Anterior cingulate cortex (tissue), 58 donors: ENCODE data around the gene RANBP3.

ENCODE experiments used
- DNase-seq, 58 donors: peaks; one replicate each; lab custom pipeline; 2025; lab: John Stamatoyannopoulos, UW

The RANBP3 gene

DNA sequence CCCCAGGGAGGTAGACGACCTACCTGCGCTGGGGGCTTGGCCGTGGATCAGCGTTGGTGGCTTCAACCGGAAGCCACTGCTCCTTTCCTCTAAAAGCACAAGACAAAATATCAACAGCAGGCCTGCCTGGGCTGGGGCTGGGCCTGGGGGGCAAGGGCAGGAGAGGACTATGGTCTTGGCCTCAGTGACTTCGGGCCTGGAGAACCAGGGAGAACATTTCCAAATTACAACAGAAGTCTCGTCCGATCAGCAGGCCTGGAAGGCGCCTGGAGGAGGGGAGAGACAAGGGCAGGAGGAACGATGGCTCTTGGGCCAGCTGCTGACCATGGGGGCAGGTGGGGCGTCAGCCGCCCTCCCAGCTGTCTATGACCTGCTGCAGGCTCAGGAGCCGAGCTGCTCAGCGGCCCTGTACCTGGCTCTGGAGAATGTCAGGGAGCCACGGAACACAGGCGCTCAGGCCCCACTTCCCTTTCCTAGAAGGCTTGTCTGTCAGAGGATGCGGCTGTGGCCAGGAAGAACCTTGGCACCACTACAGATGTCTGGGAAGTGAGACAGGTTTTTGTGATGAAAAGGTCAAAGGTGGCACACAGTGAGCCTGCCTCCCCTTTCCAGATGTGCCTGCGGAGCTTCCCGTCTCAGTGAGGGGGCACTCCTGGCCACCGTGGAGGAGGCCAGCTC is 44.4 kb downstream of the RANBP3 start:
- no peak for DNase-seq

DNA sequence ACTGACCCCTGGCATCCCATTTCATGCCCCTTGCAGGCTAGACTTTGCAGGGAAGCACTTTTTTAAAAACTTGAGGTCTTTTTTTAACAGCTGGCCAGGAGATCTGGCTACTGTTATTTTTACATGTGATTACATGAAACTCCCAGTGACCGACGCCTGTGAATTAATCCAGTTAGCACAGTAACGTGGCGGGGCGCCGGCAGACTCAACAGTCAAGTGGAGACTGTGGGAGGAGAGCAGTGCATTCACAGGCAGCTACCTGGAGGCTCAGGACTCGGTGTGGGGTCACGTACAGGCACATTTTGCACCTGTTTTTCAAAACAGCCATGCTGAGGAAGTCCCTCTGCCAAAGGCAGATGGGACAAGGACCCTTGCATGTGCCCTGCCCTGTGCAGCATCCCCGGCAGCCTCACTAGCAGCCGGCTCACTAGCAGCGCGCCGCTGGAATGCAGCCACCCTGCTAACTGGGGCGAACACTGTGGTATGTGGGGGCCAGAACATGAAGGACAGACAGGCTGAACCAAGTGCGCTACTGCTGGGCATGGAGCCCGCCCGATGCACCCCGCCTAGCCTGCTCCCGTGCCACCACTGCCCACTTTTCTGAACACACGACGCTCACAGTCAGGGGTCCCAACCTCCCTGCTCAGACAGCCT is 45.2 kb downstream of the RANBP3 start:
- DNase-seq = peak in 24 of 58 donors; percentile 7 to 65 (median 35)

DNA sequence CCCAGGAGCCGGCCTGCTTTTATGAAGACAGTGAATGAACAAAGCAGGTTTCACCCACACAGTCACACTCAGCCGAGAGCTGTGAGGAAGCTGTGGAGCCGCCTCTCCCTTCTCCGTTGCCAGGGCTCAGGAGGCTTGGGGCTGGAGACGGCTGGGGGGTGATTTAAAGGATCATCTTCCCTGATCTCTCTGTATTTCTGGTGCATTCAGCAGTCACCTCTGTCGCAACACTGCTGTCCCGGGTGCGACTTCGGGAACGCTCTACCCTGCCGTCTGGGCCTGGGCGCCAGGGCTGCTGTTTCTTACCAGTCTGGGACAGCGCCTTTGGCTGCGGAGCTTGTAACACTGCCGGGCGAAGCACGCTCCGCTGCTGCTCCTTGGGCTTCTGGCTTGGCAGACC is 45.8 kb downstream of the RANBP3 start:
- peak in 31 of 58 donors; percentile 13 to 78 (median 49) for DNase-seq

DNA sequence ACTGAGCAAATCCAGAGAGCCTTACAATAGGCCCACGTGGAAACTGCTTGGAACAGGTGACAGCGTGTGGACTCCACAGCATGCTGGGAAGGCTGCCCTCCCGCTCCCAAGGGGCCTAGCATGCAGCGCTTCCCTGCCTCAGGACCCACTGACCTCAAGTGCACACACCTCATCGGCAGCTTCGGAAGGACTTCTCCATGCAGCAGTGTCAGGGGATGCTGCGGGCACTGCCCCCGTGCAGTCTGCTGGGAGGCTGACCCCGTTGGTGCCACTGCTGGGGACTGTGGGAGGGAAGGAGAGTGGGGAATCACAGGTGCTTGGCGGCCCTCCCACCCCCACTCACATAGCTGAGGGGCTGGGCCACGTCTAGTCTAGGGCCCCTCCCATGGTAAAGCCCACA is 46.7 kb downstream of the RANBP3 start:
- no peak for DNase-seq

DNA sequence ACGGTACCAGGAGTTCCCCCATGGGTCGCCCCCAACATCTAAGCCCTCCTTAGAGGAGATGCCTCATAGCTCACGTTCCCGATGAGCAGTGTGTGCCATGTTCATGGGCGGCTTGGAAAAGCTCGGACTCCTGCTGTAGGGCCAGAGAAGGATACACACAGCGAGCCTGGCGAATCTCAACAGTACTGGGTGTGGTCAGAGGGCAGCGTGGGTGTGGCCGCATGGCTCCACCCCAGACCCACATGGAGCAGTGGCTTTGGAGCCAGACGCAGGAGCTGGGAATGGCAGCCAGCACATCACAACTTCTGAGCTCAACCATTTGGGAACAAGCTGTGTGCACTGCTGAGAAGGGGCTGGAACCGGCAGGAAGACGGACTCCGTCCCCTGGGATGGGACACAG is 48.3 kb downstream of the RANBP3 start:
- no peak for DNase-seq

DNA sequence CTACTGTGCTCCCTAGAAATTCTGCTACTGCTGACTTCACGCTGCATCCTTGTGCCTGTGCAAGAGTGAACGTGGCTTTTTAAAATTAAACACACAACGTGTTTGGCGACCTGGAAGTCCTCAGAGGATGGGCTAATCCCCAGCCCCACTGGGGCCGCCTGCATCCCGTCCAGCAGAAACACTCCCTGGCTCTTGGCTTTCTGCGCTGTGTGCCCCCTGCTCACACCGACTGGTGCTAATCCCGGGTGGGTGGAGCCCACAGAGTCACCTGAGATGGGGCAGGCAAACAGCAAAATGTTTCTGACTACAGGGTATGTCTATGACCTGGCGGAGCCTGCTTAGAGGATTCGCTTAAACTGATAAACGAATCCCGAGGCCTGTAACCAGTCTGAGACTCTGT is 48.8 kb downstream of the RANBP3 start:
- no peak for DNase-seq

DNA sequence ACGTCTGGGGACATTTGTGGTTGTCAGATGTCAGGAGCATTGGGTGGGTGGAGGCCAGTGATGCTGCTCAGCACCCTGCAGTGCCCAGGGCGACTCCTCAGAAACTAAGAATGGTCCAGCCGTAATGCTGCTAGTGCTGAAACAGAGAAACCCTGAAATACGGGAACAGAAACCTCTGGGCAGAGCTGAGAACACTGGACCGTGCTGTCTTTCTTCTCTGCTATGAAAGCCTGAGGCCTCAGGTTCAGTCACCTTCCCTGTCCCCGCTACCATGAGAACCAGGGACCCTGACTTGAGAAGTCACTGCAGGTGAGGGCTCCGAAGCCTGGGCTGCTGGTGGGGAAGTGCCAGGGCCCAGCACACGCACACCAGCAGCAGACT is 50.5 kb downstream of the RANBP3 start:
- DNase-seq = no peak

DNA sequence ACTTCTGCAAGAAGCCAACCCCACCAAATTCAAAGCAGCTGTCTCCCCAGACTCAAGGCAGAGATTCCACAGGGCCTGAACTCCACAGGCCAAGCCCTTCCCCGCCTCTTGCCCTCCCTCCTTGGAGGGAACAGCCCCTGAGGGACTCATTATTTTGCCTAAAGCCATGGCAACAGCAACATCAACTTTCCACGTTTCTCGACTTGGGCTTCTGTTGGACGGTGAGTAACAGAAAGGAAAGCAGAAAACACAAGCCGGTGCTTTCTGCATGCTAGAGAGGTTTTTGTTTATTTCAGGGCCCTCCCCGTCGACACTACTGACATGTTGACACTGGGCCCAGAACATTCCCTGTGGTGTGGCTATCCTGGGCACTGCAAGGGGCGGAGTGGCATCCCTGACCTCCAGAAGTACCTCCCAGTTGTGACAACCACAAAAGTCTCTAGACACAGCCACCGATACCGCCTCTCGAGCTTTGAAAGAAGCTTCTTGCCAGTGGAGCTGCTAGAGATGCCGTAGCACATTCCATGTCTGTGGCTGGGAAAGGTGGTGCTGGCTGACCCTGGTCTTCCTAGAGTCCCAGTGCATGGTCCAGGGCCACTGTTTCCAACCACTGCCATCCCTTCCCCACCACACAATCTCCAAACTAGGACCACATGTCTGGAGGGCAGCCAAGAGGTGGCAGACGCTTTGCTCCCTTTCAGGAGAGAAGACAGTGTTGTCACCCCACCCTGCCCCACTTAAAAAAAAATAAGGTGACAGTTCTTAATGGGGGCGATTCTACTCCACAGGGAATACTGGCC is 51.1 kb downstream of the RANBP3 start:
- DNase-seq = peak in 6 of 58 donors; percentile 6 to 57 (median 32)

DNA sequence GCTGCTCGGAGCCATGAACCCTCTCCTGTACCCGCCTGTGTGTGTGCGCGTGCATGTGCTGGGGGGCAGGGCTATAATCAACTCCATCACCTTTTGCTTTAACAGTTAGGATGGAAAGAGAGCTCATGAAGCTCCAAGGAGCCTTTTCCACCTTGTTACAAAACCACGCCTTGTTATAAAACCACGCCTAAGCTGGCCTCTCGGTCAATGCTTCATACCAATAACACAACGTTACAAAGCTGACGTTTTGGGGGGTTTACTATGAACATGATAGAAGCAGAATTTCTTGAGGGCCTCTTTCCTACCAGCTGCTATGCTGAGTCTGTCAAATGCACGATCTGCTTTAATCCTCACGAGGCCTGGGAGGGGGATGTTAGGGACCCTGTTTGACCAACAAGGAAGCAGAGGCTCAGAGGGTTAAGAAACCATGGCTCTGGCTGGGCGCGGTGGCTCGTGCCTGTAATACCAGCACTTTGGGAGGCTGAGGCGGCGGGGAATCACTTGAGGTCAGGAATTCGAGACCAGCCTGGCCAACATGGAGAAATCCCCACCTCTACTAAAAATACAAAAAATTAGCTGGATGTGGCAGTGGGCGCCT is 52.0 kb downstream of the RANBP3 start:
- DNase-seq = no peak

DNA sequence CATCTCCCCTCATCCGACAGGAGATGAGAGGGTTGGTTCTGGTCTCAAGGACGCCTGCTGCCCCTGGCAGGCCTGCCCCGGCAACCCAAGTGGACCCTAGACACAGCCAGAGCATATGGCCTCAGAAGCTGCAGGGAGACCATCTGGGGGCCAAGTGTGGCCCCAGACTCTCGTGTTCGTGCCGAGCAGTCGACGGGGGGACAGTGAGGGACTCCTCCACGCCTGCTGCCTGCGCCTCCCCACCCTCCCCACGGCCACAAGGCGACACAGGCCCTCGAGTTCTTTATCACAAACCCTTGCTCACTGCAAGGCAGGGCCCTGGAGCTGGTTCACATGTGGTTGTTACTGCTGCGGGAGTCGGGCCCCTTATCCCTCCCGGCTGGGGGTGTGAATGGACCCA is 54.6 kb downstream of the RANBP3 start:
- DNase-seq = no peak

DNA sequence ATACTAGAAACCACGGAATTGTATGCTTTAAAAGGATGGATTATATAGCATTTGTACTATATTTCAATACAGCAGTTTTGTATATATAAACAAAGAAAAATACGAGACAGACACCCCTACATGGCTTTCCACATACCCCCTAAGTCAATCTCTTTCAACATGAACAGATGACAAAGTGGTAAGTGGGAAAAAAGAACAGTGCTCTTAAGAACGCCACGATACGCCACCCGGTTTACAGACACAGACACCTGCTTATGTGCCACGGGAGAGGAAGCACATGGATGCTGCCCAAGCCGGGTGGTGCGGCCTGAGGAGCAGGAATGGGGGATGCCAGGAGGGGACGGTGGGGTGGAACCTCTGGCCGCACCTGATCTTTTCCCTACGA is 55.8 kb downstream of the RANBP3 start:
- no peak for DNase-seq

DNA sequence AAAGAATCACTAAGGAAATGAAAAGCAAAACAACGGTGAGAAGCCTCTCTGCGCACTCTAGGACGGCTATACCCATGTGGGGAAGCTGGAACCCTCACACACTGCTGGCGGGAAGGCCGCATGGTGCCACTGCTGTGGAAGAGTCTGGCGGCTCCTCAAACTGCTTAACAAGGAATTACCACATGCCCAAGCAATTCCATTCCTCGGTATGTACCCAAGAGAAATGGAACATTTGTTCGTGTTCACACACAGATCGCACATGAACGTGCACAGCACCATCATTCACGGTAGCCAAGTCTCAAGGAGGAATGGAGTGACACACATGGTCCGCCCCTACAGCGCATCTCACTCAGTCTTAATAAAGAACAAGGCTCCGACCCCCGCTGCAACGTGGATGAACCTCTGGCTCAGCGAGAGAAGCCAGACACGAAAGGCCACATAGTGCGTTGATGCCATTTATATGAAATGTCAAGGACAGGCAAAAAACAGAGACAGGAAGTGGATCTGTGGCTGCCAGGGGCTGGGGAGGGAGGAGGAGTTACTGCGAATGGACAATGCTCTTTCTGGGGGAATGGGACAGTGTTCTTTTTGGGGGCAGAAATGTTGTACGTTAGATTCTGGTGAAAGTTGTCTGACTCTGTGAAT is 56.3 kb downstream of the RANBP3 start:
- peak in 1 of 58 donors; percentile 21 for DNase-seq

DNA sequence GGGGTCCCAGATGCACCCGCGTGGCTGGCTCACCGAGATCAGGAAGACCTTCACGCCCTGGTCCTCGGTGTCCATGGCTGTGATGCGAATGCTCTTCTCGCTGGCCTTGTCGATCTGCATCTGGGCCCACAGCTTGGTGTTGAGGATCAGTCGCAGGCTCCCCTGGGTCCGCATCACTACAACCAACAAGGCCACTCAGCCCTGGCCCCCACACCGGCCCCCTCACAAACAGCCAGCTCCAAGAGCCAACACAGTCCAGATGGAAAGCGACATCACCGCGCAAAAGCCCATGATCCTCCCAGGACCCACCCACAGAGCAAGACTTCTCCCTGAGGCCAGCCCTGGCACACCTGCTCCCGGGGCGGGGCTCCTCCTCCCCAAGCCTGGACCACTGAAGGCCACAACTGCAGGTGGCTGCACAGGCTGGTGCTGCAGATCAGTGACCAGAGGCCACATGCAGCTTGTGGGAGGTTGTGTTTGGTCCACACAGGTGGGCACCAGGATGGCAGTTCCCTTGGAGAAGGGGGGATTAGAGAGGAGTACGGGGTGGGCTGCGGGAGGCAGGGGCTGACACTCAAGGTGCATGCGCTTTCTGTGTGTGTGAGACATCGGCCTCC is 59.4 kb downstream of the RANBP3 start:
- no peak for DNase-seq

DNA sequence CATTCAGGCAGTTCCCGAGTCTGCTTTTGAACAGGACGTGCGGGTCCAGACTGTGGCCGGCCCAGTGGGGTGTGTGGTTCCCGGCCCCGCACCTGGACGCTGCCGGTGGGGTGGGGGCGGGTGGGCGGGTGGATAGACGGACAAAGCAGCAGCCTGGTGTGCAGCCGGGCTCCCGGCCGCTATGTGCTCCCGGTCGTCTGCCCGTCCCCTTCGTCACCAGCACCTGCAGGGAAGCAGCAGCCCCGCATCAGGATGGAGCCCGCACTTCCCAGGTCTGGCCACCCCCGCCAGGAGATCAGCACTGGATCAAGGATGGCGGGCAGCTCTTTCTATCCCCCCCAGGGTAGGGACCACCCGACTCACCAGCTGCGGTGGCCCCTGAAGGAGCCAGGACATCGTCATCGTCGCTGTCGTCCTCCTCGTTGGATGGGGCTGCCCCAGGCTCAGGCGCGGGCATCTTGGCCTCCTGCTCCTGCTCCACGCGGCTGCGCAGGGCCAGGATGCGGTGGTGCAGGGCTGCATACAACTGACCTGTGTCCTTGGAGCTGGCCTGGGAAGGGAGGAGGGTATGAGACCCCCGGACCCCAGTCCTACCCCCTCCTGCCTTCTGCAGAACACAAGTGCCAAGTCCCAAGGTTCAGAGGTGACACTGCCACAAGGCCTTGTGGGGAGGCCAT is 60.4 kb downstream of the RANBP3 start:
- no peak for DNase-seq

DNA sequence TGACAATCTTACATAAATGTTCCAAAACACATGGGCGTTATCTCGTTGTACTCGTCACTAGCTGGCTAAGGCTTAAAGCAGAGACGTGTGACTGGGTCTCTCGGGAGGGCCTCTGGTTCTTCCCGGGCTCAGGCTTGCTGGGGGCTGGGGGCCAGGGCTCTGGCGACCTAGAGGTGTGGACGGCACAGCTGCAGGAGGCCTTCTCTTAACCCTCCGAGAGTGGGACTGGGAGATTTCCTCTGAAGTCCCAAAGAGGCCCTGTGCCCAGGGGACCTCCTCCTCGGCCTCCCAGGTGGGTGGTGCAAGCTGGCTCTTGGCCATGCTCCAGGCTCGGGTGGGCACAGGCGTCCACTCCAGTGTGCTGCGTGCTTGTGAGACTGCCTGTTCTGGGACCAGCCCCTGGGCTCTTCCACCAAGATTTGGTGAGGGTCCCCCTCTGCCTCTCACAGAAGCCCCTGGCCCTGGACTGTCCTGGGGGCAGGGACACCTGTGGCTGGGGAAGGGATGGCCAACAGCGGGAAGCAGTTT is 61.7 kb downstream of the RANBP3 start:
- no peak for DNase-seq

DNA sequence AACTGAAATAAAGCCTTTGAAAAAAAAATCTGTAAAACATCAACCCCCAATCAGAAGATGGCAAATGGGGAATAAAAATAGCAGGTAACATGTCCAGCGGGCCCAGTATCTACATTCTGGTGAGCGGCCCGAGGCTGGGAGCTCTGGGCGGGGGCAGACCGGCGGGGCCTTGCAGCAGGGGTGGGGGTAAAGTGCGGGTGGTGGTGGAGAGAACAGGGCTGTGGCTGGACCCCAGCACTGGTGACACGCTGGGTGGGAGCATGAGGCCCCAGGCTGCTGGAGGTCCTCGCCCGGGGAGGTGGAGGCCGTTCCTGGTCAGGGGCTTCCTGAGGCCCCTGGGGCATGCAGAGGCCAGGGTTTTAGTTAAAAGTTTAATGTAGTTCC is 62.2 kb downstream of the RANBP3 start:
- DNase-seq = no peak

DNA sequence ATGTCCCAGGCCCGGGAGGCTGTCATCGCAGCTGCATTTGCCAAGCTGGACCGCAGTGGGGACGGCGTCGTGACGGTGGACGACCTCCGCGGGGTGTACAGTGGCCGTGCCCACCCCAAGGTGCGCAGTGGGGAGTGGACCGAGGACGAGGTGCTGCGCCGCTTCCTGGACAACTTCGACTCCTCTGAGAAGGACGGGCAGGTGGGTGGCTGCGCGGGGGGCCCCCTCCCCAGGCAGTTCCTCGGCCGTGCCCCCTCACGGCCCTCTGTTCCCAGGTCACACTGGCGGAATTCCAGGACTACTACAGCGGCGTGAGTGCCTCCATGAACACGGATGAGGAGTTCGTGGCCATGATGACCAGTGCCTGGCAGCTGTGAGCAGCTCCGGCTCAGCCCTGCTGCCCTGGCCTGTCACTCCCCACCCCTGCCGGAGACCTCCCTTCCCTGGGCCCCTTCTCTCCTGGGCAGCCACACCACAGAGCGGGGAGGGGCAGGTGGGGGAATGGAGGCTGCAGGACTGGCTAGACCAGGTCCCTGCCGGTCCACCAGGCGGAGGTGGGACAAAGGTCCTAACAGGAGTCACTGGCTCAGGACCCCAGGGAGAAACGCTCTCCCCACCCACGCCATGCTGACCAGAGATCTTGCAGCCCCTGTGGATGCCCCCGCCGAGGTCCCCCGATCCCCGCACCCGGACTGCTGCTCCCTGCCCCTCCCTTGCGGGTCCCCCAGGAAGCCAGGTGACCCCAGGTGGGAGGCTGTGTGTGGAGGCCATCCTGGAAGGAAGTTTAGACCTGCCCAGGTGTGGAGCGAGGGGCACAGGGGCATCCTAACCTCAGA is 62.8 kb downstream of the RANBP3 start:
- DNase-seq = no peak

DNA sequence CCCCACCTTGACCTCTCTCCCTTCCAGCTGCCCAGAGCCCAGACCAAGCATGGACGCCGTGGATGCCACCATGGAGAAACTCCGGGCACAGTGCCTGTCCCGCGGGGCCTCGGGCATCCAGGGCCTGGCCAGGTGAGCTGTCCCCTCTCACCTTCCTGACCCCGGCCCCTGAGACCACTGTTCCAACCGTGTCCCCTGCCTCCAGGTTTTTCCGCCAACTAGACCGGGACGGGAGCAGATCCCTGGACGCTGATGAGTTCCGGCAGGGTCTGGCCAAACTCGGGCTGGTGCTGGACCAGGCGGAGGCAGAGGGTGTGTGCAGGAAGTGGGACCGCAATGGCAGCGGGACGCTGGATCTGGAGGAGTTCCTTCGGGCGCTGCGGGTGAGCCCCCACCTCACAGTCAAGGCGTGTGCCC is 63.6 kb downstream of the RANBP3 start:
- peak in 1 of 58 donors; percentile 67 for DNase-seq
